HG03175 (cell line): ENCODE measurements around the gene EIF3L.

Source experiments
- ATAC-seq: cut with Tn5 transposase; IDR thresholded peaks from one replicate; pipeline ENCODE4 v1.9.1; 2021; ENCODE audit warnings: mild to moderate bottlenecking, moderate library complexity; ENCODE audit not compliant: unreplicated experiment

Gene EIF3L

DNA sequence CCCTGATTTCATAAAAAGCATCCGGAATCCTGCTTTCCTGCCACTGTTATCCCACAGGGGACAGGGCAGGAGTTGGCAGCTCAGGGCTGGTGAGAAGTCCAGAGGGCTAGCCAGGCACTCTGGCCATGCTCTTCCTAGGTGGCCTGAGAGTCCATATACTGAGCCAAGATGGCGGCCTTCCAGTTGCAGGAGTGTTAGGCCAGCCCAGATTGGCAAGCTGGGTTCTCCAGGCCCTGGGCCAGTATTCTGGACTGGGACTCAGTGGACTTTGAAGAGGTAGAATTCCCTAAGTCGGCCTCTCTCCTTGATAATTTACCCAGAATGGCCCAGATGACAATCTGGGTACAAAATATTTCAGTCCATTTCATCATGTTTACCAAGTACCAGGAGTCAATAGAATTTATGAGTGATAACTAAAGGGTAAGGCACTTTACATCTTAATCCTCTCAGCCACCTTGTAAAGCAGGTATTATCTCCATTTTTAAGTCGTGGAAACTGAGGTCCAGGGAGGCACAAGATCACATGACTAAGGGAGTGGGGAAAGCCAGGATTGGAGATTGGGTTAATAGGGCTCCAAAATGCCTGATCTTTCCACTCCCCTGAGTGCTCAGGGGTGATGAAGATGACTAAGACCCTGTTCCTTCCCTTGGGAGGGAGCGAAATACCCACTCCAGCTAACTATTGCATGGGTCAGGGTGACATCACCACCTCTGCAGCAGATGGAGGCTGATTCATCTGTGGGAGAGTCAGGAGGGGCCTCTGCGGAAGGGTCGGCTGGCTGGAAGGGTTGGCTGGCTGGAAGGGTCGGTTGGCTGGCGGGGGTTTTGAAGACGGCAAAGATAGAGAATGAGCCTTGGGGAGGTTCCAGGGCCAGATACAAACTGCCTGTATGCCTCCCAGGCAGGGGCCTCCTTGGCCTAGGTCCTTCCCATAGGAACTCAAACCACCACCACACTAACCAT, 55.6 kb downstream of the EIF3L start:
- ATAC-seq = no peak

- peak; percentile 82 for ATAC-seq
These were observed 56.5 kb downstream of the EIF3L start, which contains the start of gene MICALL1 for GRCh38 chr22:37905534-37906363. Gene MICALL1, plus strand, starts transcription at chr22:37906297. Its CDS starts 126 bp downstream, at chr22:37906423.

GRCh38 chr22:37906364-37907008, 57.3 kb downstream of the EIF3L start:
- peak; percentile 36 for ATAC-seq

- ATAC-seq = no peak
These were observed 58.1 kb downstream of the EIF3L start for GRCh38 chr22:37907036-37907954.

DNA sequence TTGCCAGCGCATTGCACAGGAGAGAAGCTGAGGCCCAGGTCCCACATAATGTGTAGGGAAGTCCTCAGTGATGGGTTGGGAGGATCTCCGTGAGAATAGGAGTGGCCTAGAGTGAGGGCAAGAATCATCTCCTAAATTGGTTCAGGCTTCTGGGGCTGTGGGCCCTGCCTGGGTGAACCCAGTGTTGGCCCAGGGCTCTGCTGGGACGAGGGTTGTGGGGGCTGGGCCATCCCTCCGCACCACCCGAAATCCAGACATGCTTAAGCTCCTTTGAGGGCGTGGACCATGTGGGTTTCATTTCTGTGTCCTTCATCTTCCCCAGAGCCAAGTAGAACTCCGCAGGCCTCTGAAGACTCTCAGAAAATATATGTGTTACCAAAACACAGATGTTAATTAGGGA, 60.5 kb downstream of the EIF3L start:
- no peak for ATAC-seq

- no peak for ATAC-seq
These were observed 61.9 kb downstream of the EIF3L start for GRCh38 chr22:37910890-37911672.

DNA sequence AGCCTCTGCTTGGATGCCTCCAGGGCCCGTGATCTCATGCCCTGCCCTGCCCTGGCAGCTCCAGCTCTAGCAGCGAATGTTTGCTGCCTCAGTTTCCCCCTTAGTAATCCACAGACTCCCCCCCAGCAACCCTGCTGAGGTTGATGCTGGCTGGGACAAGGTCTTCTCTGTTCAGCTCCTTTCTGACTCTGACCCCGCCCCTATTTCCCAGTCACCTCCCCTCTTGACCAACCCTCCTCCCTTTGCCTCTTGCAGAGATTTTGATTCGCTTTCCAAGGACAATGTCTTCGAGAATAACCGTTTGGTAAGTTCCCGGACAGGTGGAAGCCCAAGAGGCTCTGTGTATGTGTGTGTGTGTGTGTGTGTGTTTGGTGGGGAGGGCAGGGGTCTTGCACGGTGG, 62.5 kb downstream of the EIF3L start:
- no peak for ATAC-seq

GRCh38 chr22:37912171-37912570, 63.0 kb downstream of the EIF3L start:
- no peak for ATAC-seq

DNA sequence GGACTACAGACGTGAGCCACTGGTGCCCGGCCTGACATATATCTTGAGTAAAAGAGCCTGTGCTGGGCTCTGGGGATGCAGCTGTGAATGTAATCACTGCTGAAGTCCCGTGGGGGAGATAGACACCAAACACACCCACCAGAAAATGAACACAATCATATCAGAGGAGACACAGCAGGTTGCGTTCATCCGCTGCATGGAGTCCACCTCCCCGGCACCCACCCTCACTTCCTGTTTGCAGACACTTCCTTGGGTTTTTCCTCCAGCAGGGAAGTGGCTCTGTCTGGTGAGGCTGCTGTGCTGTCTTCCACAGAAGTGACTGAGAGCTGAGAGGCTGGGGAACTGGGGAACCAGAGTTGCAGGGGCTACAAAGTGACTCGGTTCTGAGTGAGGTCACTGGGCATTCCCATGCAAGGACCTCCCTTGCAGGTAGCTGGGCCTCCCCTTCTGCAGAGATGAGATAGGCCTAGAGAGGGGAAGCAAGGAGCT, 64.1 kb downstream of the EIF3L start:
- ATAC-seq = no peak

DNA sequence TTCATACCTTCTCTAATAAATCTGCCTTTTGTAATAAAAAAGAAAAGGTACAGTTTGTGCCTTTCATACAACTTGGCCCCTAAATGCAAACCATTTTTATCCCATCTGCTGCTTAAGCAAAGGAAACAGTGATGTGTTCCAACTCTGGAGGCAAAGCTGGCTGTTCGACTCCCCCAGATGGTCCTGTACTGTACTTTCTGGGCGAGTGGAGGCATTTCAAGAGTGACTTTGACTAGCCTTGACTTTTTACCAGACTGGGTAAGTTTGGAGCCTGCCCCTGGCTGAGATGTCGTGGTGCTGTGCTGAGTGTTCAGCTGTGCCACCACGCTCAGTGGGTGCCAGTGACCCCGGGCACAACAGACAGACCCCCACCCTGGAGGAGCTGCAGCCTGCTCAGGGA, 67.1 kb downstream of the EIF3L start:
- ATAC-seq = no peak

DNA sequence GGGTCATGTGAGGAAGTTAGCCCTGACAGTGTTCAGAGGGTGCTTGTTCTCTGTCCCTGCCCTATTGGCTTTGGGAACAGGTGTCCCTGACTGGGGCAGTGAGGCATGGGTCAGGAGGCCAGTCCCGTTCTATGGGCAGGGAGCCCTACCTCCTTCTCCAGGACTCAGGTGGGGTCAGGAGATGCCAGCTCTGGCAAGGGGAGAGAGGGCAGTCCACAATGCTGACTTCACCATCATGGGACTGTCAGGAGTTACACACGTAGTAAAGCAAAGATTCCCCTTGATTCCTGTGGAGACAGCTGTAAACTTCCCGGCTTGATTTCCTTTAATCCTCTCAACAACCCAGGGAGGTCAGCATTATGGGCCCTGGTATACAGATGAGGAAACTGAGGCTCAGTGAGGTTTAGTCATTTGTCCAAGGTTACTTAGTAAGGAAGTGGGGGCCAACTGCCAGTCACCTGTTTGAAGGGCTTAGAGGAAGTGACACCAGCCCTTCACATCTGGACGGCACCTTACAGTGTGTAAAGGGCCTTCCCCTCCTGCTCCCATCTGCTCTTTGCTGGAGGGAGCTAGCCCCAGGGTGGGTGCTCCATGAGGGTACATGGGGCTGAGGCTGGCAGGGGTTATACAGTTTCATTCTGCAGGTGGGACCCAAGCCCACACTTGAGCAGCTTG, 68.8 kb downstream of the EIF3L start:
- ATAC-seq = no peak

DNA sequence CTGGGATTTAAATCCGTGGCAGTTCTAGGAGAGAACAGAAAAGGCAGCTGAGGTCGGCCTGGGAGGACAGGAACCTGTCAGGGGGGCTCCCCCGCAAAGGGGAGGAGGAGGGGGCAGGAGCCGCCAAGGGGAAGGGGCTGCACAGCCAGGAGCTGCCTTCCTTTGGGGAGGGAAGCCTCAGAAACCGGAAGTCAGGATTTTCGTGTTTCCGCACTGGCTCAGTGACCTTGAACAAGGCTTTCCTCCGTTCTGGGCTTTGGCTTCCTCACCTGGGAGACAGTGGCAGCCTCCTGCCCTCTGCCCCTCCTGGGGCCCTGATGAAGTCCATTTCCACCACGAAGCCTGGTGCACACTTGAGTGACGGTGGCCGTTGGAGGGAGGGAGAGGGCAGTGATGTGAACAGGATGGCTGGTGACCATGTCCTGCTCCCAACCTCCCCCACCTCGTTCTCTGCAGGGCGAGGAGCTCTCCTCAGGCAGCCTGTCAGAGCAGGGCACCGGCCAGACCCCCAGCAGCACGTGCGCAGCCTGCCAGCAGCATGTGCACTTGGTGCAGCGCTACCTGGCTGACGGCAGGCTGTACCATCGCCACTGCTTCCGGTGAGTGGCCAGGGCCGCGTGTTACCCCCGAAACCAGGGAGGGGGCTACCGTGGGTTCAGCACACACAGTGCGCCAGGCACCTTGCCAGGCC, 69.5 kb downstream of the EIF3L start:
- no peak for ATAC-seq

DNA sequence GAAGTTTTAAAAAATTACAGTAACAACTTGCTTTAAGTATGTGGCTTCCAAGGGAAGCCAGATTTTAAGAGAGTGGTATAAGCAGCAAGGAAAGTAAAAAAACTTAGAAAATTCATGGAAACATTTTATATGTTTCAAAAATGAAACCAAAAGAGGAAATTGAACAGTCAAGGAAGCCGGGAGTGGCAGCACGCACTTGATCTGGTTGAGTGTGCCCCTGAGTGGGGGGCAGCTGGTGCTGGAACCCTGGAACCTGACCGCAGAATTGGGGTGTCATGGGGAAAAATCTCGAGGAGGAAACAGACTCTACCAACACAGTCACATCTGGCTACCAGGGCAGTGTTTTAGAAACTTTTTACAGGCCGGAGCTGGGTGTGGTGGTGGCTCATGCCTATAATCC, 70.9 kb downstream of the EIF3L start:
- ATAC-seq = no peak

GRCh38 chr22:37922191-37922590, 73.0 kb downstream of the EIF3L start:
- no peak for ATAC-seq

- no peak for ATAC-seq
These were observed 74.7 kb downstream of the EIF3L start for GRCh38 chr22:37923927-37924326.

- no peak for ATAC-seq
These were observed 75.3 kb downstream of the EIF3L start for GRCh38 chr22:37924386-37925065.

- no peak for ATAC-seq
These were observed 76.1 kb downstream of the EIF3L start for GRCh38 chr22:37925330-37925729.
